UCSD-AML1 (cell line): Measurements from ENCODE around the gene ZSWIM7.
A peak's percentile ranks its signal among the peaks of the same experiment; 100 is the strongest.
"Not testable (repeated sequence)": the region's sequence is repeated elsewhere in the genome, so short reads cannot be mapped to it uniquely, and the experiment has no call there.

Source experiments
- DNase-seq: peaks from one replicate; lab custom pipeline; 2025; ENCODE audit not compliant: unreplicated experiment; lab: John Stamatoyannopoulos, UW

The ZSWIM7 gene

DNA sequence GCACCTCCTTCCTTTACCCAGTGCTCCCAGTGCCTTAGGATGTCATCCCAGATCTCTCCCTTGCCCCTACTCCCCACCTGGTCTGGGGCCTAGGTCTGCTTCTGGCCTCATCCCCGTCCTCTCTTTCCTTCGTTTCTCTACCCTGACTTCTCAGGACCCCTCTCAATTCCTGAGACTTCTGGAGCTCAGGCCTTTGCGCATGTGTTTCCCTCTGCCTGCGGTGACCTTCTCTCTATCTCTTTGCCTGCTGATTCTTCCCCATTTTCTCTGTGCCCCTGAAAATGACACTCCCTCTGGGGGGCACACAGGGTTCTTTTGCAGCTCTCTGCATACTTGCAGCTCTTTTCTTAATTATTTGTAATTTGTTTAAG lies 41.0 kb downstream of the ZSWIM7 start:
- no peak for DNase-seq

DNA sequence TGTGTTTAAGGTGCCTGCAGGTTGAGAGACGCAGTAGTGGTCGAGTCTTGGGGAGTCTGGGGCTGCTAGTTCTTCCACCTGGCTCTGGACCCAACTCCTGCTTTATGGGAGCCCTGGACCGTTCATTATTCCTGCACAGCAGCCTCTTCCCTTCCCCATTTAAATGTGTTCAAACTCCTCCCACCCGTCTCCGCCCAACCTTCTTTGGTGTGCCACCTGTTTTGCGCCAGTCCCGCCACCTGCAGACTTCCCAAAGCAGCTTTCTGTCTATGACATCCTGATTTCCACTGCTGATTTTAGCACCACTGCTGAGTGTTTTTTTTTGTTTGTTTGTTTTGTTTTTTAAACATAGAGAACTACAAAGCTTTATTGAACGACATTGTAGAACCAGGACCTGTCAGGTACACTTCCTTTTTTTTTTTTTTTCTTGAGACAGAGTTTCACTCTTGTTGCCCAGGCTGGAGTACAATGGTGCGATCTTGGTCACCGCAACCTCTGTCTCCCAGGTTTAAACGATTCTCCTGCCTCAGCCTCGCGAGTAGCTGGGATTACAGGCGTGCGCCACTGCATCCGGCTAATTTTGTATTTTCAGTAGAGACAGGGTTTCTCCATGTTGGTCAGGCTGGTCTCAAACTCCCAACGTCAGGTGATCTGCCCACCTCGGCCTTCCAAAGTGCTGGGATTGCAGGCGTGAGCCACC lies 41.7 kb downstream of the ZSWIM7 start:
- DNase-seq = no peak

DNA sequence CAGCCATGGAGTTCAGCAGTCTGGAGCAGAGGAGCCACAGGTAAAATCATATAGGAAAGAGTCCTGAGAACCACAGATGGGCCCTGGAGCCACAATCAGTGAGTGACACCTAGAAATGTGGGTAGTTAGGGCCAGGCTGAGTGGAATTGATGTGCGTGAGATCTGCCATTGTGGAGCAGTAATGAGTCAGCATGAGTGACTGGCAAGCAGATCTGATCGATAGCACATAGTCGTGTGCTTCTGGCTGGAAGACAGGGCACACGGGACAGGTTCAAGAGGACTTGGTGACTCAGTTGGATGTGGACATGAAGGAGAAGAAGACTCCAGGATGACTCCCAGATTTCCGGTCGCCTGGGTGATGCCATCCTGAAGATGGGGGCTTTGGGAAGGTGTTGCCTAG lies 42.3 kb downstream of the ZSWIM7 start:
- DNase-seq = no peak

DNA sequence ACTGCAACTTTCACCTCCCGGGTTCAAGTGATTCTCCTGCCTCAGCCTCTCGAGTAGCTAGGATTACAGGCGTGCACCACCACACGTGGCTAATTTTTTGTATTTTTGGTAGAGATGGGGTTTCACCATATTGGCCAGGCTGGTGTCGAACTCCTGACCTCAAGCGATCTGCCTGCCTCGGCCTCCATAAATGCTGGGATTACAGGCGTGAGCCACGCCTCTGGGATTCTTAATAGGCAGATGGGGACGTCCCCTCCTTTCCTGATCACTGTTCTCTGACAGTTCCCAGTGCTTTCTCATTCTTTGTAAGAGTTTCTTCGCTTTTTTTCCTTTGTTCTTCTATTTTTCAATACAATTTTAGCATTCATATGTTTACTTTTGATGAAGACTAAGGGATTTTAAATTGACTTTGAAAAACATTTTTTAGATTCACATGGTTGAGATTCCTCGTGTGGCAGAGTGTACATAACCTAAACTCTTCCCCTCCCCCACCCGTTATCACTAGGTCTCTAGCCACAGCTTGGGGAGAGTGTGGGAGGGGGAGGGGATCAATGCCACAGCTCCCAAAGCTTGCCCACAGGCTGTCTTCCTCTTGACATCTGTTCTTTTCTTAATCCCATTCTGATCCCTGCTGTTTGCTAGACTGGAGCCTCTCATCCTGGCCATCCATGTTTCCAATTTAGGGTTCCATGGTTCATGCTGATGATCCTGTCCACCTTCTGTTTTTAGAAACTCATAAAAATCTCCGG lies 43.5 kb downstream of the ZSWIM7 start:
- peak; percentile 35 for DNase-seq

DNA sequence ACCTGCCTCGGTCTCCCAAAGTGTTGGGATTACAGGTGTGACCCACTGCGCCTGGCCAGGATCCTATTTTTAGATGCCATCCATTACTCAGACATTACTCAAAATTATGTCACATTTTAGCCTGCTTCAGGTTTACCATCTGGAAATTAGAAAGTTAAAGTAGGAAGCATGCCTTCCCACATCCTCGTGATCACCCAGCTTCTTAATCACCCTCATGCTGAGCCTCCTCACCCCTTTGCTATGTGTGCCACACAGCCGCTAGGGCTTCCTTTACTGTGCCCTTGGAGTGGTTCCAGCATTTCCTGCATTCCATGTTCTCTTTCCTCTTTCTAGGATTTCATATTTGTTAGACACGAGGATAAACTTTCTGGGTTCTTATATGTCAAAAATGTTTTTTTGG lies 45.3 kb downstream of the ZSWIM7 start:
- no peak for DNase-seq

DNA sequence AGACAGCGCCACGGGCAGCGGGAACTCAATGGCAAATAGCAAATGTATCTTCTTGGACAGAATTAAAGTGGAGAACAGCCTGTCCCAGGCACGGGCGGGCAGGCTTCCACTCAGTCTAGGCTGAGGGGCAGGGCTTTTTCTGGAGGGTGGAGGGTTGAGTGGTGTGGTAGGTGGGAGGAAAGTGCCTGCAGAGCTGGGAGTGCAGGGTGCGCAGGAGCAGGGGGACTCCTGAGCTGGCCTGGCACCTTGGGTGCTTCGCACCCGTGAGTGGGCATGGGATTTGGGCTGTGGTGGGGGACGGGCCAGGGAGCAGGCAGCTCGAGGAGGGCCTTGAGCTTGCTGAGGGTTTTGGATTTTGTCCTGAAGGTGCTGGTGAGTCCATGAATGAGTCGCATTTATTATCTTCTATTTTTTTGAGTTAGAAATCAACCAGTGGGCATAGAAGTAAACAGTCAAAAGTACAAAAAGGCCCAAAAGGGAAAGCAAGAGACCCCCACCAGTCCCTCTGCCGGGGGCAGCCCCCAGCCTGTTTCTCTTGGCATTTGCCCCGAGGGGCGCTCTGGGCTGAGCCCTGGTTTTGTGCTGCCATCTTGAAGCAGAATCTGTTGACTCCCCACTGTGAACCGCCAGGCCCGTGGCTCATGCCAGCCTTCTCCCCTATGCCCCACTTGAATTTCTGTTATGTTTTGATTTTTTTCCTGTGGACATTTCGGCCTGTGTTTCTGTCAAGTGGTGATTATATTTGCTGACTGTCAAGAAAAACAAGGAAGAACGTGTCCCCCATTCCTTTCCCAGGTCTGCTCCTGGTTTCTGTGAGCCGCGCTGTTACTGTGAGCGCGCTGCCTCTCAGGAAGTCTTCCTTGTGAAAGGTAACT lies 46.4 kb downstream of the ZSWIM7 start:
- no peak for DNase-seq

DNA sequence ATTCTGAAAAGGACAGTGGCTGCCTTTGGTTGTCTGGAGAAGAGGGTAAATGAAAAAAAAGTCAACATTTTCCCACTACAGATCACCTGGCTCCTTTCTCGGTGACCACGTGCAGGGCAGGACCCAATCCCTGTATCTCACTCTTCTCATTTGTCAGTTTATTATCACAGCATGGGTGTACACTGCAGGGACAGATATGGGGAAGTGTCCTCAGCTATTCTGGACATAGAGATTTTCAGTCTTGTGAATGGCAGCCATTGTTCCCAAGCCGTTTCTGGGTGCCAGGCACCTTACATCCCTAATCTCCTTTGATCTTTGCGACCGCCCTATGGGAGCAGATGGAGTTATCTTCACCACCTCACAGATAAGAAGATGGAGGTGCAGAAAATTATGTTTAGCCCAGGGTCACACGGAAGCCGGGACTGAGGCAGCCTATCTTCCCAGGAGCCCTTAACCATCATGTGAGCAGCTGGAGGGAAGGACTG lies 47.4 kb downstream of the ZSWIM7 start:
- DNase-seq = no peak

DNA sequence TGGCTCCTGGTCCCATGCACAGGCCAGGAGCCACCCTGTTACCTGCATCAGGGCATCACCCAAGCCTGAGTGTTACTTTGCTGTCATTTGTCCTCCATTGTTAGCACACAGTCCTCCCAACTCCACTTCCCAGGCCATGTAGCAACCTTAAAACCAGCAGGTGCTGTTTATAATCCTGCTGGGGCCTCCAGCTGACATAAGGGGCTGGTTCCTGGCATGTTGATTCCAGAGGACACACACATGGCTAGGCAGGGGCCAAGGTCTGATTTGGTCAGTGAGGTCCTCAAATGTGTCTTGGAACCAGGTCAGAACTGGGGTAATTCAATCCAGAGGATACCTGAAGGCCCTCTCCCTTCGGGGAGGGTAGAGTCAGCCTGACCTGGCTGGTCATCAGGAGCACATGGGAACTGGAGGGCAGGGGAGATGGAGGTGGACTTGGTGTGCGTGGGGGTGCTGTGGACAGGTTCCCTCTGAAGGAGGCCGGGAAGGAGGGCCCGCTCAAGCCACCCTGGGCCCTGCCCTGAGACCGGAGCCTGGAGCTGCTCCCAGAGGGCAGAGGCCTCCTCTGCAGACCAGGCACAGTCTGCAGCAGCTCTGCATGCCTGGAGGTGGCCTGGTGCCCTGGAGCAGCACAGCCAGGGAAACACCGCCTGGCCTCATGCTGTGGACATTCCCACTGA lies 48.0 kb downstream of the ZSWIM7 start:
- no peak for DNase-seq

DNA sequence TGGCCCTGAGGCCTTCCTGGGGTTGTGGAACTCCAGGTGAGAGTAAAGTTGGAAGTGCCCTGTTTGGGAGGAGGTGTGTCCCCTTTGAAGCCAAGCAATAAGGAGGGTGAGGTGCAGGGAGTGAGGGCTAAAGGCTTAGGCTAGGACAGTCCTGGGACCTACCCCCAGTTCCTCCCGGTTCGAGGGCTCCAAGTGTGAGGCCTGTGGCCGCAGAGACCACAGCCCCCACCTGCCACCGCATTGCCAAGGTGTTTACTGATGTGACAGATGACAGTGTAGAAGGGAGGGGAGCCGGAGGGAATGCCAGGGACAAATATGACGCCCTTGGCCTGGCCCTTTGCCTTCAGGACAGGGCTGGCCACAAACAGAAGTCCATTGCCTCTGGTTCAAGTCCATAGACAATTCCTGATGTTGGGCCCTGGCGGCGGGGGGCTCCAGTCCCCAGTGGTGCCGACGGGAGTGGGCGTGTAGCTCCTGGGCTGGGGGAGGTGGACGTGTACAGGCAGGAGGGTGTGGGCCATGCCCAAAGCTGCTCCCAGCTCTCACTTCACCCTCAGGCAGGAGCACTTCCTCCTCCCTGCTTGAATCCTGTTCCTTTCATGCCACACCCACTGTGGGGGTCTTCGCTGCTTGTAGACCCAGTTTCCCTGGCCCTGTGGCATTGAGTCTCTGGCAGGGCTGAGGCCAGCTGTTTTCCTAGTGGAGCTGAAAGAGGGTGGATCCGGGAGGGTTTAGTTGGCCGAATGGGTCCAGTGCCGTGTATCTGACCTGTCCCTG lies 51.3 kb downstream of the ZSWIM7 start:
- no peak for DNase-seq

DNA sequence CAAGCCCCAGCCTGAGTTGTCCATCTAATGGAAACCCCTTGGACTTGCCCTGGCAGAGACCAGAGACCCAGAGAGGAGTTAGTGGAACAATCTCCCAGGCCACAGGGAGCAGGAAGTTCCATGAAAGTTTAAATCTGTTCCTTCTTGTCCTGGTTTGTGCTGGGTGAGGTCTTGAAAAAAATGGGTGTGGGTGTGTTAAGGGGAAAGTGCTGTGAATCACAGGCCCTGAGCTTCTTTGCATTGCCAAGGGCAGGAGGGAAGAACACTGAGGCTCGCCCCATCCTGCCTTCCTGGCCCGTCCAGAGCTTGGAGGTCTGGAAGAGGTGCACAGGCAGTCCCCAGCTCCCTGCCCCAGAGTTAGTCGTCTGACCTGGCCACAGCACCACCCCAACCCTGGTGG lies 52.2 kb downstream of the ZSWIM7 start:
- no peak for DNase-seq

DNA sequence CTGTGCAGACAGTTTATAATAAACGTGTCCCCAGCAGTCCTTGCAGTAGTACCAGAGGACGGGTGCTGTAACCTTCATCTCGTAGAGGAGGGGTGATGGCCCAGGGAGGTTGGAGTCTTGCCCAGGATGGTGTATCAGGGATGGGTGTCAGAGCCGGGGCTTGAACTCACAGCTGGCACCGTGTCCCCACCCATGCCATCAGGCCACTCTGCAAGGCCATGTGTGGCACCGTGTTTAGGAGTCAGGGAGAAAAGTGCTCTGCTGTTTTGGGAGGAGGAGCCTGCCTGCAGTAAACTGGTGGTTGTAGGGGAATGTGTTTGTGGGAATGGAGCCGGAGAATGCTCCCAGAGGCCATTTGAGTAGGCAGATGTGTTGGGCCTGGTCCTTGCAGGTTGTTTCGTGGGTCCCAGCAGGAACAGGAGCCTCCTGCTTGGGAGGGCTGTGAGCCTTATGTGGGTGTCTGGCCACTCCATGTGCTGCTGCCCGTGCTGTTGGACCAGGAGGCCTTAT lies 52.8 kb downstream of the ZSWIM7 start:
- DNase-seq = no peak

DNA sequence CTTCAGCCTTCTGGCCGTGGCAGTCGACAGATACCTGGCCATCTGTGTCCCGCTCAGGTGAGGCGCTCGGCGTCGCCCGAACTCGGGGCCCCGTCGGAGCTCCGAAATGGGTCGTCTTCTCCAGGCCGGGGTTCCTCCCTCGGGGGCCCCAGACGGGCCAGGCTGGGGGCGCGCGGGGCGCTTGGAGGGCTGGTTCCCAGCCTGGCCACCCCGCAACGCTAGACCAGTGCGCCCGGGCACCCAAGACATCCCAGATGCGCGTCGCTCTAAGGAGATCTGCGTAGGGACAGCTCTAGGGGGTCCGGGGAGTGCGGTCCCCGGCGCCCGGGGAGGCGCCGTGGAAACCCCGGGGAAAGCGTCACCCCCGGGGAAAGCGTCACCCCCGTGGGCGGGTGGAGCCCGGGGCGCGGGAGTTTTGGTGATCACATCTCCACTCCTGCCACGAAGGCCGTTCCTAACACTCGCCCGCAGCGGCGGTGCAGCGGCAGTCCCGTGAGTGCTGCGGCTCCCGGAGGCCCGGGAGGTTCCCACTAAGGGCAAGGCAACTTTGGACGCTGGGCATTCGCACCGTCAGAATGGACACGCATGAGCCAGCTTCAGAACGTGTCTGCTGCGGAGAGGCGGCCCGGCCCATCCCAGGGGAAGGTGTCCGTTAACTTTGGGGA lies 53.8 kb downstream of the ZSWIM7 start:
- no peak for DNase-seq

DNA sequence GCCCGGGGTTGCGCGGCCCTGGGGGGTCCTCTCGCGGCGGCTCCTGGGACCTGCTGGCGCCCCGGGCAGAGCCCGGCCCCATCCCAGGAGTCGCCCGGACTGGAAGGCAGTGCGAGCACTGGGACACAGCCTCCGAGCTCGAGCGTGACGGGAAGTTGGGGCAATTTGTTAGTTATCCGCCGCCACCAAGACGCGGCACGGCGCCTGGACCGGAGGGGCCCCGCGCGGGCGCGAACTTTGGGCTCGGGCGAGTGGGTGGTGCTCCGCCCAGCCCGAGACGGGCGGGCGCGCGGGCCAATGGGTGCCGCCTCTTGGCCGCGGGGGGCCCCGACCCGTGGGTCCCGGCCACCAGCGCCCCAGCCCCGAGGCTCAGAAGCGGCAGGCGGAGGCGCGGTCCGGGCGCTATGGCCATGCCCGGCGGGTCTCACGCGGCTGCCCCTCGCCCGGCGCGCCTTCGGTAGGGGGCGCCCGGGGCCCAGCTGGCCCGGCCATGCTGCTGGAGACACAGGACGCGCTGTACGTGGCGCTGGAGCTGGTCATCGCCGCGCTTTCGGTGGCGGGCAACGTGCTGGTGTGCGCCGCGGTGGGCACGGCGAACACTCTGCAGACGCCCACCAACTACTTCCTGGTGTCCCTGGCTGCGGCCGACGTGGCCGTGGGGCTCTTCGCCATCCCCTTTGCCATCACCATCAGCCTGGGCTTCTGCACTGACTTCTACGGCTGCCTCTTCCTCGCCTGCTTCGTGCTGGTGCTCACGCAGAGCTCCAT lies 54.6 kb downstream of the ZSWIM7 start, which contains the start of gene ADORA2B:
ADORA2B (plus strand) TSS at position 372 of the 768 bp plus-strand sequence; CDS start at position 491, 119 bp downstream.
- peak; percentile 84 for DNase-seq

DNA sequence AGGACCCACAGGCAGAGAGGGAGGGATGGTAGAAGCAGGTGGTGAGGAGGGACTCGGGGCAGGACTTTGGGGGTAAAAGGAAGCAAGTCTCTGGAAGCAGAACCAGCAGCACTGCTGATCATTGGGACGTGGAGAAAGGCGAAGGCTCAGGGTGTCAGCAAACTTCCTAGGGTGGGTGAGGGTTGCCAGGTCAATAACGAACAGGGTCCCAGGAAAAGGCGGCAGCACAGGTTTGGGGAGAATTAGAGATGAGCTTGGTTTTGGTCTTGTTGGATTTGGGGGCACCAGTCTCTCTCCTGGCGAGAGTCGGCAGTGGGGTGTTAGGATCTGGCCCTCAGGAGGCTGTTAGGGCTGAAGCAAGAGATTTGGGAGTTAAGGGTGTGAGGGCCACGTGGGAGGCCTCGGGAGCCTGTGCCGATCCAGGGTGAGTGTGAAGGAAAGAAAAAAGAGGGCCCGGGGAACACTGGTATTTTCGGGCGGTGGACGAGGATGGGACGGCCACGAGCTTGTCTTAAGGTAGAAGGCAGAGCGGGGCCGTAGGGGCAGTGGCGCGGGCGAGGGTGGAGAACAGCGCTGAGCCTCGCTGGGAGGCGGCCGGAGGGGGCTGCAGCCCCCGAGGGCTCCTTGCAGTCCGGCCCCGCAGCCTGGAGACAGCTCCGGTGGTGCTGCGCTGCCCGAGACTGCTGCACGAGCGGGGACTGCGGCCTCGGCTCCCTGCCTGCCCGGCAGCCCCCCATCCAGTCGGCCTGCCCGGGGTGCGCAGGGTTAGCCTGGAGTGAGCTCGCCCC lies 55.3 kb downstream of the ZSWIM7 start:
- DNase-seq = no peak

DNA sequence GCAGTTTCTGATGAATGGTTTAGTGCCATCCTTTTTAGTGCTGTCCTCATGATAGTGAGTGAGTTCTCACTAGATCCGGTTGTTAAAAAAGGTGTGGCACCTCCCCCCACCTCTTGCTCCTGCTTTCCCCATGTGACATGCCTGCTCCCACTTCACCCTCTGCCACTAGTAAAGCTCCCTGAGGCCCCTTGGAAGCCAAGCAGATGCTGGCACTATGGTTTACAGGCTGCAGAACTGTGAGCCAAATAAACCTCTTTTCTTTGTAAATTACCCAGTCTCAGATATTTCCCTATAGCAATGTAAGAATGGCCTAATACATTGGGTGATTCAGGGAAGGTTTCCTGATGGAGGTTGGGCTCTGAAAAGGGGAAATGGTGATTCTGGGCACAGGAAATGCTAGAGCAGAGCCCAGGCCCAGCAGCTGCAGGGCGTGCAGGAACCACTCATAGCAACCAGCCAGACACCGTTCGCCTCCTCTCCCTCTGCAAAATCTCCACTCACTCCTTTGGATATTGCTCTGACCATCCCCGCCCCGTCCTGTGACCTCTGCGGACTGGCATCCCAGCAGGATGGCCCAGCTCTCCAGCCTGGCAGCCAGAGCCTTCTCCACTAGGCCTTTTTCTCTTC lies 57.2 kb downstream of the ZSWIM7 start:
- DNase-seq = peak; percentile 69

DNA sequence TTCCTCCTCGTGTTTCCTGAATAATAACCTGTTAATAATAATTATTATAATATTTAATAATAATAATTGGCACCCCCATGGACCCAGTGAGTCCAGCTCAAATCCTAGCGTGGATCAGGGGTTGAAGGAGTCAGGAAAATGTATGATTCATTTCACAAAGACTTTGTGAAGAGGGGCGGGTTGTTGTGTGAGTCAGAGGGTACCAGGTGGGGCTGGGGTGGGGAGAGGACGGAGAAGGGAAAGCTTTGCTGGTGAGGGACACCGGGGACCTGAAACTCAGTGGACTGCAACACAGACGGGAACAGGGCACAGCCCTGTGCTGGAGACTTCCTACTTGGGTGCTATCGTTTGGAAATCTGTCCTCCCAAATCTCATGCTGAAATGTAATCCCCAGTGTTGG lies 57.7 kb downstream of the ZSWIM7 start:
- no peak for DNase-seq

DNA sequence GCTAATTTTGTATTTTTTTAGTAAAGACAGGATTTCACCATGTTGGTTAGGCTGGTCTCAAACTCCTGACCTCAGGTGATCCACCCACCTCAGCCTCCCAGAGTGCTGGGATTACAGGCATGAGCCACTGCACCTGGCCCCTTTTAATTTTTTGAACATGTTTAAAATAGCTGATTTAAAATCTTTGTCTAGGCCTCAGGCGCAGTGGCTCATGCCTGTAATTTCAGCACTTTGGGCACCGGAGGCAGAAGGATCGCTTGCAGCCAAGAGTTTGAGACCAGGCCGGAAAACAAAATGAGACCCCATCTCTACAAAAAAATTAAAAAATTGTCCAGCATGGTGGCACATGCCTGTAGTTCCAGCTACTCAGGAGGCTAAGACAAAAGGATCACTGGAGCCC lies 63.0 kb downstream of the ZSWIM7 start:
- not testable (repeated sequence) for DNase-seq
